Measurements from ENCODE around the gene AKAP13. TPM values are rescaled to one million over a fixed set of nuclear protein-coding genes. Genes with fewer than 3 reads are reported as not detected.

Gene AKAP13
- total RNA-seq, 1 donor from 2014 or later: 450 TPM

DNA sequence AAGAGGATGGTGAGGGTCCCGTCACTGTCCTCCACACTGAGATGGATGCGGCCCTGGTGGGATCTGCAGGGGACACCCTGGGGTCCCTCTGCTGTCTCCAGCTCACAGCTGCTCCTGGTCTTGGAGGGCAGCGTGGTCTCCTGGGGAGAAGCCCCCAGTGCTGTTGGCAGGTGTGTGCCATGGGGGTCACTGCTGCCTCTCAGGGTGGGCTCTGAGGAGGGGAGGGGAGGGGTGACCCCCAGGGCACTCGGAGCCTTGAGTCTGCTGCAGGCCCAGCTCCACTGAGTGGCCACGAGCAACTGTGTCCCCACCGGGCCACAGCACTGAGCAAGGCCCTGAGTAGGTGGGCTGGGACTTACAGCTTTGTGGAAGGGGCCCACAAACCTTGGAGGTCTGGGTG is 379.6 kb downstream of the AKAP13 start:
- Histone ChIP-seq H3K4me1 (peaks cover 7% of the 10 kb centered on the region), H3K27me3 (no peaks in the 10 kb centered on the region), H3K27ac (no peak overlapping the region), H3K9me3 (no peaks in the 10 kb centered on the region), H3K36me3 (no peaks in the 10 kb centered on the region), H3K4me3 (no peak overlapping the region)
- intact Hi-C loops (cut with DNase I): no loop called here
- DNase-seq (no peak), ATAC-seq (no peak)
- TF ChIP-seq, protein P1, sequence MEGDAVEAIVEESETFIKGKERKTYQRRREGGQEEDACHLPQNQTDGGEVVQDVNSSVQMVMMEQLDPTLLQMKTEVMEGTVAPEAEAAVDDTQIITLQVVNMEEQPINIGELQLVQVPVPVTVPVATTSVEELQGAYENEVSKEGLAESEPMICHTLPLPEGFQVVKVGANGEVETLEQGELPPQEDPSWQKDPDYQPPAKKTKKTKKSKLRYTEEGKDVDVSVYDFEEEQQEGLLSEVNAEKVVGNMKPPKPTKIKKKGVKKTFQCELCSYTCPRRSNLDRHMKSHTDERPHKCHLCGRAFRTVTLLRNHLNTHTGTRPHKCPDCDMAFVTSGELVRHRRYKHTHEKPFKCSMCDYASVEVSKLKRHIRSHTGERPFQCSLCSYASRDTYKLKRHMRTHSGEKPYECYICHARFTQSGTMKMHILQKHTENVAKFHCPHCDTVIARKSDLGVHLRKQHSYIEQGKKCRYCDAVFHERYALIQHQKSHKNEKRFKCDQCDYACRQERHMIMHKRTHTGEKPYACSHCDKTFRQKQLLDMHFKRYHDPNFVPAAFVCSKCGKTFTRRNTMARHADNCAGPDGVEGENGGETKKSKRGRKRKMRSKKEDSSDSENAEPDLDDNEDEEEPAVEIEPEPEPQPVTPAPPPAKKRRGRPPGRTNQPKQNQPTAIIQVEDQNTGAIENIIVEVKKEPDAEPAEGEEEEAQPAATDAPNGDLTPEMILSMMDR (IDR thresholded peaks at IDR 0.05): no peak

DNA sequence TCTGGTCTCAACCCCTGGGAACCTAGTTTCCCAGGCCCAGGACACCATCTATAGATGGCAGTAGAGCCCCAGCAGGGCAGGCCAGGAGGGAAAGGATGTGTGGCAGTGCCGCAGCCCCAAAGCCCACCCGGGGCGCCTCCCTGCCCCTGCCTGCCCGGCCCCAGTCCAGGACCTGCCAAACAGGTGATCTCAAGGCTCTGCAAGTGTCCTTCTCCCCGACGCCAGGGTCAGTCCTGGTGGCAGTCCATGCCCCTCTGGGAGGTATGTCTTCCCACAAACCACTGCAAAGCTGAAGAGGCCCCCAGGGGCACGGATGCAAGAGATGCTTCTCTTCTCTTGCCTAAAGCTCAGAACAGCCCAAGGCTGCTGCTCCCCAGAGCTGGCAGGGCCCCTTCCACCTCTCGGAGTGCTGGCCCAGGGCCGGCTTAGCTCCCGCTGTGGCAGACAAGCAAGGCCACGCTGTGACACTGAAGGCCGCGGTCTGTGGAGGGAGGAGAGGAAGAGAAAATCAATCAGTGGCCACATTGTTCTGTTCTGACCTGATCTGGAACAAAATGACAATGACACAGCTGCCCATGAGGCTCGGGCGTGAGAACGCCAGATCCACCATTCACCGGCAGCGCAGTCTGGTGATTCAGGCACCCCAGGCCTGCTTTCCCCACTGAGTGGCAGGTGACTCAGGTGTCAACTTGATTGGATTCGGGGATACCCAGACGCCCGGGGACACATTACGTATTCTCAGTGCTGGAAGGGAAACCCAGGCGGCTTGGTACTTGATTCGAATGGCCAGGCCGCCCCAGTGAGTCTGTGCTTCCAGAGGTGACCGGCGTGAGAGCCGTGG is 380.3 kb downstream of the AKAP13 start:
- intact Hi-C loops (cut with DNase I): no loop called here
- H3K4me1 ChIP-seq: peaks cover 7% of the 10 kb centered on the region
- H3K27ac ChIP-seq: no peak overlapping the region
- H3K4me3 ChIP-seq: no peak overlapping the region
- H3K9me3 ChIP-seq: no peaks in the 10 kb centered on the region
- DNase-seq: no peak
- ATAC-seq: no peak
- no peaks in the 10 kb centered on the region for H3K36me3 ChIP-seq
- TF ChIP-seq, protein P1 (IDR thresholded peaks at IDR 0.05): no peak
- no peaks in the 10 kb centered on the region for H3K27me3 ChIP-seq

DNA sequence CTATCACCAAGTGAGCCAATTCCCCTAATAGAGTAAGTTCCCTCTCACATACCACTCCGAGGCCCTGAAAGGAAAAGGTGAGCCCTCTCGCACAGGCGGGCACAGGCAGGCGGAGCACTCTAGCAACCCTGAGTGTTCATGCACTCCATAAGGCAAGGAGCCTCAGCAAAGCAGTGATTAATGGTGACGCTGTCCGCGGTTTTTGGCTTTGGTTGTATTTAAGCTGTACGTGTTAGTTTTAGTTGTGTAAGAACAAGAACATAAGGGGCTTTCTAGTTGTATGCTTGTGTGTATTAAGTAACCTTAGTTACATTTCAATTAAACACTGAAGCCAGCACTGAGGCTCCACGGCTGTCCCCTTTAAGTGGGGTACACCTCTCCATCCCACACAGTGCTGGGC is 381.2 kb downstream of the AKAP13 start:
- Histone ChIP-seq H3K4me3 (no peak overlapping the region), H3K9me3 (no peaks in the 10 kb centered on the region), H3K27me3 (no peaks in the 10 kb centered on the region), H3K4me1 (peaks cover 7% of the 10 kb centered on the region), H3K36me3 (no peaks in the 10 kb centered on the region), H3K27ac (no peak overlapping the region)
- DNase-seq (no peak), ATAC-seq (peak; percentile 7)
- TF ChIP-seq, protein P1 (IDR thresholded peaks at IDR 0.05): no peak
- intact Hi-C loops (cut with DNase I): no loop called here

DNA sequence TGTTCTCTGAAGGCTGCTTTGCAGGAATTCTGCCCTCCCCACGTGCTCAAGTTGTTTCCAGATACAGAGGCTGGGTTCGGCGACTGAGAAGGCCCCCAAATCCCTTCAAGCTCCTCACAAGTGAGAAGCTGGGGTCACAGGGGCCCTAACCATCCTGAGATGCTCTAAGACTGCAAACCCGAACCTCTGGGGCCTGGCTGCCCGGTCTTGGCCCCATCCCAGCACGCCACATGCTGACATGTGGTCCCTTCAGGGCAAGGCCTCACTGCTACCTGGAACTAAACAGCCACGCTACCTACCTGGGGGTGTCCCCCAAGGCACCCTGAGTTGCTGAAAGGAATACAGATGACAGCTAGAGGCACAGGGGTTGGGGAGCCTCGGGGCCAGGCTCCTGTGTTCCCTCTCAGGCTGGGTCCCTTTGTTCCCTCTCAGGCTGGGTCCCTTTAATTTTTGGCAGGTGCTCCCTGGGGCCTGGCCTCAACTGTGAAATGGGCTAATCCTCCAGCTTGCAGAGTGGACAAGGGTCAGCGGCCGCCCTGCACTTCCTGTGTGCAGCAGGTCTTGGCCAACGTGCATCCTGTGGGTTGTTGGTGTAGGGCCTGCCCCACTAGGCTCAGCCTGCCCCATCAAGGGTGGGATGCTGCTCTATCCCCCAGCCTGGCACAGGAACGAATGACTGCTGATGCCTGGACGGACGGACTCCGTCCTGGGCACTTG is 381.8 kb downstream of the AKAP13 start:
- no peaks in the 10 kb centered on the region for H3K9me3 ChIP-seq
- DNase-seq (no peak), ATAC-seq (no peak)
- no peaks in the 10 kb centered on the region for H3K36me3 ChIP-seq
- no peaks in the 10 kb centered on the region for H3K27me3 ChIP-seq
- H3K4me3 ChIP-seq: no peak overlapping the region
- intact Hi-C loops (cut with DNase I): no loop called here
- no peak overlapping the region for H3K27ac ChIP-seq
- peaks cover 4% of the 10 kb centered on the region for H3K4me1 ChIP-seq
- TF ChIP-seq, protein P1 (IDR thresholded peaks at IDR 0.05): no peak

DNA sequence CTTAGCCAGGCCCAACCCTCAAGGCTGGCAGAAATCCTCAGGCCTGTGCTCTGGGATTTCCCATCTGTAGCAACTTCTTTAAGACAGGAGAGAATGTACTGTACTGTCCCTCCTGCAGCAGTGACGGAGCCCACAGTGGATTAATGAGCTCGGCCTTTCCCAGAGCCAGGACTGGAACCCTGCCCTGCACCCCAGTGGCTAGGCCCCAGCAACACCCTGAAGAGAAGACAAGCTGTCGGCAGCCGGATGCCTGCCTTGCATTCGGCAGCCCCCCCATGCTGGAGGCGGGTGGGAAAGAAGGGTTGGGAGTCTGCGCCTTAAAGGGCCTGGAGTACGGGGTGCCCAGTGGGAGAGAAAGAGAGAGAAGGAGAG is 382.3 kb downstream of the AKAP13 start:
- Histone ChIP-seq H3K36me3 (no peaks in the 10 kb centered on the region), H3K4me3 (no peak overlapping the region), H3K27me3 (no peaks in the 10 kb centered on the region), H3K27ac (no peak overlapping the region), H3K4me1 (peaks cover under 1% of the 10 kb centered on the region), H3K9me3 (no peaks in the 10 kb centered on the region)
- intact Hi-C loops (cut with DNase I): no loop called here
- DNase-seq: no peak
- TF ChIP-seq, protein P1 (IDR thresholded peaks at IDR 0.05): no peak
- no peak for ATAC-seq
